ENCODE results near the gene SRY.

SRY gene

DNA sequence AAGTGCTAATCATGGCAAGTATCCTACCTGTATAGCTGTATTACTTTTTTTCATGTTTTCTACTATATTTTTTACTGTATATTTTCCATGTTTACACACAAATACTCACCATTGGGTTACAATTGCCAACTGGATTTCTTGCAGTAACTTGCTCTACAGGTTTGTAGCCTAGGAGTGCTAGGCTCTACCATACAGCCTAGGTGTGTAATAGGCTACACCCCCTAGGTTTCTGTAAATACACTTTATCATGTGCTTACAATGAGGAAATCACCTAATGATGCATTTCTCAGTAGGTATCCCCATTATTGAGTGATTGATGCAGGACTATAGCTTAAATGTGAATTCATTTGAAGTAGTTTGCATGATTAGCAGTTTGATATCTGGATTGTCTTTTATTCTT lies 10.5 kb upstream of the SRY start:
- no peak overlapping the region for H3K4me3 ChIP-seq (ENCODE audit: control insufficient read depth, low read depth, low read length)
- no peak for DNase-seq (ENCODE audit: low read depth)
- TF ChIP-seq, protein P1, sequence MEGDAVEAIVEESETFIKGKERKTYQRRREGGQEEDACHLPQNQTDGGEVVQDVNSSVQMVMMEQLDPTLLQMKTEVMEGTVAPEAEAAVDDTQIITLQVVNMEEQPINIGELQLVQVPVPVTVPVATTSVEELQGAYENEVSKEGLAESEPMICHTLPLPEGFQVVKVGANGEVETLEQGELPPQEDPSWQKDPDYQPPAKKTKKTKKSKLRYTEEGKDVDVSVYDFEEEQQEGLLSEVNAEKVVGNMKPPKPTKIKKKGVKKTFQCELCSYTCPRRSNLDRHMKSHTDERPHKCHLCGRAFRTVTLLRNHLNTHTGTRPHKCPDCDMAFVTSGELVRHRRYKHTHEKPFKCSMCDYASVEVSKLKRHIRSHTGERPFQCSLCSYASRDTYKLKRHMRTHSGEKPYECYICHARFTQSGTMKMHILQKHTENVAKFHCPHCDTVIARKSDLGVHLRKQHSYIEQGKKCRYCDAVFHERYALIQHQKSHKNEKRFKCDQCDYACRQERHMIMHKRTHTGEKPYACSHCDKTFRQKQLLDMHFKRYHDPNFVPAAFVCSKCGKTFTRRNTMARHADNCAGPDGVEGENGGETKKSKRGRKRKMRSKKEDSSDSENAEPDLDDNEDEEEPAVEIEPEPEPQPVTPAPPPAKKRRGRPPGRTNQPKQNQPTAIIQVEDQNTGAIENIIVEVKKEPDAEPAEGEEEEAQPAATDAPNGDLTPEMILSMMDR (IDR thresholded peaks at IDR 0.05; ENCODE audit: control insufficient read depth, insufficient read depth, low read depth, low read length, missing control alignments) = no peak

DNA sequence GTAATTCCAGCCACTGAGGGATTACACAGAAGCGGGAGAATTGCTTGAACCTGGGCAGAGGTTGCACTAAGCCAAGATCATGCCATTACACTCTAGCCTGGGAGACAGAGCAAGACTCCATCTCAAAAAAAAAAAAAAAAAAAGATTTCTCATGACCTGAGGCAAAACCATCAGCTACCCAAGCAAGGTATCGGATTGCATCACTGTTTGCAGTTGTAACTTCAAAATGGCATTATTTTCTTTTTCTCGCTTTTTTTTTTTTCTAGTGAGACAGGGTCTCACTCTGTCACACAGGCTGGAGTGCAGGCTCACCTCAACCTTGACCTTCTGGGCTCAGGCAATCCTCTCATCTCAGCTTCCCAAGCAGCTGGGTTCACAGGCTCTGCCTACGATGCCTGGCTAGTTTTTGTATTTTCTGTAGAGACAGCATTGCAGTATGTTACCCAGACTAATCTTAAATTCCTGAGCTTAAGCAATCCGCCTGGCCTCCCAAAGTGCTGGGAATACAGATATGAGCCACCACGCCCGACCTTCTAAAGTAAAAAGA lies 9.6 kb upstream of the SRY start:
- TF ChIP-seq, protein P1 (IDR thresholded peaks at IDR 0.05; ENCODE audit: control insufficient read depth, insufficient read depth, low read depth, low read length, missing control alignments) = no peak
- no peak overlapping the region for H3K4me3 ChIP-seq (ENCODE audit: control insufficient read depth, low read depth, low read length)
- no peak for DNase-seq (ENCODE audit: low read depth)

DNA sequence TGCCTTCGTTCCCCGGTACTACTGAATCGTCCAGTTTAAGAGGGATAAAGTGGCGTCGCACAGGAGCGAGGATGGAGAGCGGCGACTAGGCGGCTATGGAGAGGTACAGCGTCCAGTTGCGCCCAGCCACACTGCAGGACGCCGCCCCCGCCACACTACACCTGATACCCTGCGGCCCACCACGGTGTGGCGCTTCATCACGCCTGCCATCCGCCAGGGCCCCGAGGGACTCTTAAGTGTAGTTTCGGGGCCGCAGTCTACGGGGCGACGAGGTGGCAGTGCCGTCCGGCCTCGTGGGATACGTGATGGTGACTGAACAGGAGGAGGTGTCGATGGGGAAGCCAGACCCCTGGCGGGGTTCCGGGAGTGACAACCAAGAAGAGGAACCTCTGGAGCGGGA lies 2.3 kb upstream of the SRY start:
- H3K4me3 ChIP-seq (ENCODE audit: control insufficient read depth, low read depth, low read length) = no peak overlapping the region
- TF ChIP-seq, protein P1 (IDR thresholded peaks at IDR 0.05; ENCODE audit: control insufficient read depth, insufficient read depth, low read depth, low read length, missing control alignments) = no peak

DNA sequence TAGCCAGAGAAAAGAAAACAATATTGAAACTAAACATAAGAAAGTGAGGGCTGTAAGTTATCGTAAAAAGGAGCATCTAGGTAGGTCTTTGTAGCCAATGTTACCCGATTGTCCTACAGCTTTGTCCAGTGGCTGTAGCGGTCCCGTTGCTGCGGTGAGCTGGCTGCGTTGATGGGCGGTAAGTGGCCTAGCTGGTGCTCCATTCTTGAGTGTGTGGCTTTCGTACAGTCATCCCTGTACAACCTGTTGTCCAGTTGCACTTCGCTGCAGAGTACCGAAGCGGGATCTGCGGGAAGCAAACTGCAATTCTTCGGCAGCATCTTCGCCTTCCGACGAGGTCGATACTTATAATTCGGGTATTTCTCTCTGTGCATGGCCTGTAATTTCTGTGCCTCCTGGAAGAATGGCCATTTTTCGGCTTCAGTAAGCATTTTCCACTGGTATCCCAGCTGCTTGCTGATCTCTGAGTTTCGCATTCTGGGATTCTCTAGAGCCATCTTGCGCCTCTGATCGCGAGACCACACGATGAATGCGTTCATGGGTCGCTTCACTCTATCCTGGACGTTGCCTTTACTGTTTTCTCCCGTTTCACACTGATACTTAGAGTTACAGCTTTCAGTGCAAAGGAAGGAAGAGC lies 488 bp downstream of the SRY start:
- DNase-seq (ENCODE audit: low read depth) = no peak
- H3K4me3 ChIP-seq (ENCODE audit: control insufficient read depth, low read depth, low read length) = no peak overlapping the region
- TF ChIP-seq, protein P1 (IDR thresholded peaks at IDR 0.05; ENCODE audit: control insufficient read depth, insufficient read depth, low read depth, low read length, missing control alignments) = no peak

More for the DNA sequence above, 2.3 kb upstream of the SRY start:
- no peak for DNase-seq (ENCODE audit: low read depth)
